ENCODE measurements around the gene PRKCH. TPM values are rescaled to one million over a fixed set of nuclear protein-coding genes. Genes with fewer than 3 reads are reported as not detected.

The PRKCH gene
- total and polyA plus RNA-seq, 3 donors from 2014 or later = 15.0 to 26.8 (median 25.4) TPM

- TF ChIP-seq POLR2A (IDR thresholded peaks at IDR 0.05) = no peak
- no peak for TF ChIP-seq CTCF (IDR thresholded peaks at IDR 0.05)
- intact Hi-C loops (cut with DNase I; ENCODE audit: low total_unique reads) = no loop called here
- Histone ChIP-seq H3K27ac (no peak overlapping the region), H3K4me3 (no peak overlapping the region), H3K27me3 (no peaks in the 10 kb centered on the region), H3K36me3 (ENCODE audit: low read depth, missing control alignments) (no peaks in the 10 kb centered on the region), H3K4me1 (no peaks in the 10 kb centered on the region), H3K9me3 (no peaks in the 10 kb centered on the region)
- DNase-seq = no peak
- WGBS, 2 donors = 91 to 94% methylated on average over 1 of the region's 1 CpG
Observed at GRCh38 chr14:61376314-61376713, 54.9 kb downstream of the PRKCH start.

- Histone ChIP-seq H3K27me3 (no peaks in the 10 kb centered on the region), H3K27ac (no peak overlapping the region), H3K4me3 (no peak overlapping the region), H3K4me1 (no peaks in the 10 kb centered on the region), H3K36me3 (ENCODE audit: low read depth, missing control alignments) (no peaks in the 10 kb centered on the region), H3K9me3 (no peaks in the 10 kb centered on the region)
- no peak for DNase-seq
- intact Hi-C loops (cut with DNase I; ENCODE audit: low total_unique reads) = no loop called here
- TF ChIP-seq CTCF (IDR thresholded peaks at IDR 0.05) (no peak), POLR2A (IDR thresholded peaks at IDR 0.05) (no peak)
Observed at GRCh38 chr14:61377749-61378148, 56.4 kb downstream of the PRKCH start.

DNA sequence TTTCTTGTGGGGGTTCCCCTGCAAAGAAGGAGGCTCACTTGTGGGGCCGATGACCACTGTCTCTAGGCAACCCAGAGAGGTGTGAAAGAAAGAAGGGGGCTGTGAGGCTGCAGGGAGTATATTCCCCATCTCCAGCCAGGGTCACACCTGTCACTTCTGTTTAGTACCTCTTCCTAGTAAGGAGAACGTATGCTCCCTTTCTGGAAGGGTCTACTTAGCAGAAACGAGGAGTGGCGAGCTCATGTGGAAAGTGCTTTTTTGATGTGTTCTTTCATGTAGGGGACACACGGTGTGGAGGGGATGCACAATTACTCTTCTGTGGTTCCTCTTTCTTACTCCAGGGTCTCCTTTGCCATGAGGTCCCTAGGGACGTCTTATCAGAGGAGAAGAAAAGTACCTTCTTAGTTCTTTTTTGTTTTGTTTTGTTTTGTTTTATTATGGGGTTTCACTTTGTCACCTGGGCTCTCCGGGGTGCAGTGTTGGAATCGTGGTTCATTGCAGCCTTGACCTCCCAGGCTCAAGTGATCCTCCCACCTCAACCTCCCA is 58.3 kb downstream of the PRKCH start:
- intact Hi-C loops (cut with DNase I; ENCODE audit: low total_unique reads) = no loop called here
- H3K27ac ChIP-seq = no peak overlapping the region
- H3K9me3 ChIP-seq = no peaks in the 10 kb centered on the region
- TF ChIP-seq CTCF (IDR thresholded peaks at IDR 0.05) (no peak), POLR2A (IDR thresholded peaks at IDR 0.05) (no peak)
- H3K4me3 ChIP-seq = no peak overlapping the region
- 83 to 84% methylated on average over 8 of the region's 8 CpGs for WGBS, 2 donors
- no peaks in the 10 kb centered on the region for H3K4me1 ChIP-seq
- H3K36me3 ChIP-seq (ENCODE audit: low read depth, missing control alignments) = no peaks in the 10 kb centered on the region
- no peaks in the 10 kb centered on the region for H3K27me3 ChIP-seq
- DNase-seq = no peak

DNA sequence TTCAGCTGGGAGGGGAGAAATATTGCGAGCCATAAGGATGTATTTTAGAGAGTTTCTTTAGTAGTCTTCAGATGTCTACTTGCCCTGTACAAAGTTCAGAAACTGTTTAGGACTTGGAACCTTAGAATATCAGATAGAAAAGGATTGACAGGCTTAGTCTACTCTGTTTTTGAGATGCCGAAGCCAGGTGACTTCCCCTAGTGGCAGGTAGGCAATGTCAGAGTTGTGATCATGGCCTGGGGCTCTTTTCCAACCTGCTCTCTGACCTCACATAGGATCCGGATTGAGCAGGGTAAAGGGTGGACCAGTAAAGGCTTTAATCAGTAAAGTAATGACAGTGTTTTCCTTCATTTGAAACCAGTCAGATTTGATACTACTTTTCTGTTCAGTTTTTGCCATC is 59.6 kb downstream of the PRKCH start:
- Histone ChIP-seq H3K4me1 (no peaks in the 10 kb centered on the region), H3K27ac (no peak overlapping the region), H3K9me3 (no peaks in the 10 kb centered on the region), H3K36me3 (ENCODE audit: low read depth, missing control alignments) (no peaks in the 10 kb centered on the region), H3K4me3 (no peak overlapping the region), H3K27me3 (no peaks in the 10 kb centered on the region)
- 91 to 92% methylated on average over 3 of the region's 3 CpGs for WGBS, 2 donors
- TF ChIP-seq CTCF (IDR thresholded peaks at IDR 0.05) = no peak
- TF ChIP-seq POLR2A (IDR thresholded peaks at IDR 0.05) = no peak
- intact Hi-C loops (cut with DNase I; ENCODE audit: low total_unique reads) = no loop called here
- no peak for DNase-seq

DNA sequence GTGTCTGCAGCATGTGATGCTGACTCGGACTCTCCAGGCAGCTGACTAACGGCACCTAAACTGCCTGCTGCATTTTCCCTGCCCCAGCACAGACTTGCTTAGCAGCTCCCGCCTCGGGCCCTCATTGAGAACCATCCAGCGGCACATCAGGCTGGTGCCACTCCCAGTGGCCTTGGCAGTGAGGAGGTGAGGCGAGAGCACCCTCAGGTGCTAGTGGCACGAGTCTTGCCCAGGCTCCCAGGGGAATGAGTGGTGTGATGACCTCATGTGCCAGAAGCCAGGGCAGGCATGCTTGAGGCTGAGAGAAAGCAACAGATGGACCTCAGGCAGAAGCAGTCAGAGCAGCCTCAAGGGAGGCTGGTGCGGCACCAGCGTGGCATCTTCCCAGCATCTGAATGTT is 60.2 kb downstream of the PRKCH start:
- 91 to 92% methylated on average over 8 to 9 of the region's 9 CpGs for WGBS, 2 donors
- Histone ChIP-seq H3K27me3 (no peaks in the 10 kb centered on the region), H3K9me3 (no peaks in the 10 kb centered on the region), H3K36me3 (ENCODE audit: low read depth, missing control alignments) (no peaks in the 10 kb centered on the region), H3K4me1 (no peaks in the 10 kb centered on the region), H3K27ac (no peak overlapping the region), H3K4me3 (no peak overlapping the region)
- TF ChIP-seq POLR2A (IDR thresholded peaks at IDR 0.05) (no peak), CTCF (IDR thresholded peaks at IDR 0.05) (no peak)
- DNase-seq = no peak
- intact Hi-C loops (cut with DNase I; ENCODE audit: low total_unique reads) = no loop called here
